HEK293 (cell line): ENCODE data around the gene SLC39A5.

Source experiments
- CTCF ChIP-seq: fragments of 450-650 bp; formaldehyde crosslinking; IDR thresholded peaks from 2 replicates; pipeline ENCODE4 v1.5.1; 2016; ENCODE audit warnings: missing biosample characterization, missing genetic modification characterization
- IKZF3 ChIP-seq: fragments of 450-650 bp; IDR thresholded peaks from 2 replicates; pipeline ENCODE4 v1.5.0; 2018; ENCODE audit warnings: missing biosample characterization, mild to moderate bottlenecking, missing genetic modification characterization, moderate library complexity
- KLF16 ChIP-seq: fragments of 450-650 bp; formaldehyde crosslinking; IDR thresholded peaks from 2 replicates; pipeline ENCODE4 v1.5.1; 2017; ENCODE audit warnings: missing biosample characterization, missing genetic modification characterization
- ZBTB21 ChIP-seq: fragments of 450-650 bp; formaldehyde crosslinking; IDR thresholded peaks from 2 replicates; pipeline ENCODE4 v1.5.1; 2017; ENCODE audit warnings: missing biosample characterization, missing genetic modification characterization
- ZBTB7A ChIP-seq: fragments of 450-650 bp; formaldehyde crosslinking; IDR thresholded peaks from 2 replicates; pipeline ENCODE4 v1.5.1; 2016; ENCODE audit warnings: low read depth, missing biosample characterization, missing genetic modification characterization
- ZNF221 ChIP-seq: fragments of 450-650 bp; formaldehyde crosslinking; IDR thresholded peaks from 2 replicates; pipeline ENCODE4 v1.5.1; 2017; ENCODE audit warnings: missing biosample characterization, missing genetic modification characterization, borderline replicate concordance
- ZNF785 ChIP-seq: fragments of 450-650 bp; formaldehyde crosslinking; IDR thresholded peaks from 2 replicates; pipeline ENCODE4 v1.5.1; 2016; ENCODE audit warnings: missing biosample characterization, missing genetic modification characterization
- ZSCAN30 ChIP-seq: fragments of 450-650 bp; IDR thresholded peaks from 2 replicates; pipeline ENCODE4 v1.5.1; 2018; ENCODE audit warnings: missing biosample characterization, mild to moderate bottlenecking, missing genetic modification characterization, moderate library complexity
- TF ChIP-seq, protein P1 (sequence below): fragments of 450-650 bp; formaldehyde crosslinking; IDR thresholded peaks from 2 replicates; pipeline ENCODE4 v1.5.1; 2016; ENCODE audit warnings: missing biosample characterization, missing genetic modification characterization

- TF ChIP-seq CTCF (tag by site-specific recombination): no peak
- no peak for TF ChIP-seq ZNF785 (tag by site-specific recombination)
- TF ChIP-seq ZBTB21: no peak
- no peak for TF ChIP-seq ZBTB7A (tag by site-specific recombination)
- TF ChIP-seq KLF16 (tag by site-specific recombination): no peak
- TF ChIP-seq IKZF3 (tag by site-specific recombination): no peak
- no peak for TF ChIP-seq ZNF221 (tag by site-specific recombination)
- TF ChIP-seq ZSCAN30 (tag by site-specific recombination): no peak
- TF ChIP-seq, protein P1, sequence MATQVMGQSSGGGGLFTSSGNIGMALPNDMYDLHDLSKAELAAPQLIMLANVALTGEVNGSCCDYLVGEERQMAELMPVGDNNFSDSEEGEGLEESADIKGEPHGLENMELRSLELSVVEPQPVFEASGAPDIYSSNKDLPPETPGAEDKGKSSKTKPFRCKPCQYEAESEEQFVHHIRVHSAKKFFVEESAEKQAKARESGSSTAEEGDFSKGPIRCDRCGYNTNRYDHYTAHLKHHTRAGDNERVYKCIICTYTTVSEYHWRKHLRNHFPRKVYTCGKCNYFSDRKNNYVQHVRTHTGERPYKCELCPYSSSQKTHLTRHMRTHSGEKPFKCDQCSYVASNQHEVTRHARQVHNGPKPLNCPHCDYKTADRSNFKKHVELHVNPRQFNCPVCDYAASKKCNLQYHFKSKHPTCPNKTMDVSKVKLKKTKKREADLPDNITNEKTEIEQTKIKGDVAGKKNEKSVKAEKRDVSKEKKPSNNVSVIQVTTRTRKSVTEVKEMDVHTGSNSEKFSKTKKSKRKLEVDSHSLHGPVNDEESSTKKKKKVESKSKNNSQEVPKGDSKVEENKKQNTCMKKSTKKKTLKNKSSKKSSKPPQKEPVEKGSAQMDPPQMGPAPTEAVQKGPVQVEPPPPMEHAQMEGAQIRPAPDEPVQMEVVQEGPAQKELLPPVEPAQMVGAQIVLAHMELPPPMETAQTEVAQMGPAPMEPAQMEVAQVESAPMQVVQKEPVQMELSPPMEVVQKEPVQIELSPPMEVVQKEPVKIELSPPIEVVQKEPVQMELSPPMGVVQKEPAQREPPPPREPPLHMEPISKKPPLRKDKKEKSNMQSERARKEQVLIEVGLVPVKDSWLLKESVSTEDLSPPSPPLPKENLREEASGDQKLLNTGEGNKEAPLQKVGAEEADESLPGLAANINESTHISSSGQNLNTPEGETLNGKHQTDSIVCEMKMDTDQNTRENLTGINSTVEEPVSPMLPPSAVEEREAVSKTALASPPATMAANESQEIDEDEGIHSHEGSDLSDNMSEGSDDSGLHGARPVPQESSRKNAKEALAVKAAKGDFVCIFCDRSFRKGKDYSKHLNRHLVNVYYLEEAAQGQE: no peak
These were observed 13.4 kb upstream of the SLC39A5 start for GRCh38 chr12:56216461-56216860.
